Upper lobe of right lung (tissue), 1 donor: ENCODE measurements around the gene LAMB3. TPM values are rescaled to one million over a fixed set of nuclear protein-coding genes. Genes with fewer than 3 reads are reported as not detected.
A peak's percentile ranks its signal among the peaks of the same experiment; 100 is the strongest.

ENCODE experiments used
- ATAC-seq: fragments of 200-7000 bp; cut with Tn5 transposase; one replicate; pipeline ENCODE4 v1.9.1; 2020; ENCODE audit warnings: mild to moderate bottlenecking, moderate library complexity
- DNase-seq: peaks from one replicate; pipeline ENCODE4 v3.0.0-alpha.2; 2020
- H3K27ac ChIP-seq: fragments of 200-600 bp; one replicate; pipeline ENCODE4 v1.8.0; 2022
- H3K27me3 ChIP-seq: fragments of 200-600 bp; one replicate; pipeline ENCODE4 v1.8.0; 2022; ENCODE audit warnings: mild to moderate bottlenecking
- H3K36me3 ChIP-seq: fragments of 200-600 bp; one replicate; pipeline ENCODE4 v1.8.0; 2022
- H3K4me1 ChIP-seq: fragments of 200-600 bp; one replicate; pipeline ENCODE4 v1.8.0; 2022
- H3K4me3 ChIP-seq: fragments of 200-600 bp; one replicate; pipeline ENCODE4 v1.8.0; 2022; ENCODE audit warnings: mild to moderate bottlenecking
- H3K9me3 ChIP-seq: fragments of 200-600 bp; one replicate; pipeline ENCODE4 v1.8.0; 2022
- intact Hi-C: fragments of 100-400 bp; cut with DNase I; formaldehyde crosslinking; loops from one replicate; pipeline ENCODE4 v1.11.0; 2022
- total RNA-seq: library from RNA; stranded (reverse); fragmentation: NEBNext Ultra II Directional; extraction: Animal tissue kit (Norgen Biotek cat#: 25700); gene quantifications from one replicate; pipeline ENCODE4 v1.2.1, GENCODE V29; 2021
- TF ChIP-seq, protein P1 (sequence below): fragments of 200-600 bp; IDR thresholded peaks from one replicate; pipeline ENCODE4 v1.8.0; 2022; ENCODE audit warnings: antibody characterized with exemption
- donor health status: DM: no; HTN: yes; CAD: no; lungs with severe emphysema.

LAMB3 gene
- total RNA-seq, 1 donor from 2014 or later: 83.3 TPM

DNA sequence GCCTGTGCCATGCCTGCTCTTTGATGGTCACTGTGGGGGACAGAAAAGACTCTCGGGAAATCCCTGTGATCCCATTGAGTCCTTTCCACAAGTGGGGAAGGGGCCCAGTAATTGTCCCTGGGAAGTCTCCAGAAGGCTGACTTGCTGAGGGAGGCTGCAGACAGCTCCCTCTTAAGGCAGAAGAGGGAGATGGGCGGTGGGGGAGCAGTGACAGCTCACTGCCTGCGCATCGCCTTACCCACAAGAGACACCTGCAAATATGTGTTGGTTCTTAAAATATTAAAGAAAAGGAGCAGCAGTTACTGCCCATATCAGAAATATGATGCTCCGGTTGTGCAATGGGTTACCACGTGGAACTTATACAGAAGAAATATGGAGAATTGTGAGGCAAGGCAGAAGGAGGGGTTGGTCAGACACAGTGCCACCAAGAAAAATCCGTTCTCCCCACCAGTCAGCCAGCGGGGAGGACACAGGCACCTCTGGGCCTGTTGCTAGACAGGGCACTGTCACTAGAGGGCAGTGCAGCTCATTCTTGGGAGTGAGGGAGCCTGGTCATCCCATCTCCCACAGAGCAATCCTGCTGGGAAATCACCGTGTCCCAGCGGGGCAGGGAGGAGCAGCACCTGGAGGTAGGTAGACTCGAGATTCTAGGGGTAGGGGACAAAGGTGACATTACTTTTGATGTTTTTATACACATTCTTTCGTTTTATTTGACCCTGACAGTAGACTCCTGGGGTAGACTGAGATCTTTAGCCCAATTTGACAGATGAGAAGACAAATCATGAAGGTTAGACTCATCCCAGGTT, 75.6 kb downstream of the LAMB3 start:
- Histone ChIP-seq H3K36me3 (no peaks in the 10 kb centered on the region), H3K27ac (no peak overlapping the region), H3K9me3 (no peaks in the 10 kb centered on the region), H3K4me1 (no peaks in the 10 kb centered on the region), H3K4me3 (no peak overlapping the region), H3K27me3 (peaks cover 25% of the 10 kb centered on the region)
- TF ChIP-seq, protein P1, sequence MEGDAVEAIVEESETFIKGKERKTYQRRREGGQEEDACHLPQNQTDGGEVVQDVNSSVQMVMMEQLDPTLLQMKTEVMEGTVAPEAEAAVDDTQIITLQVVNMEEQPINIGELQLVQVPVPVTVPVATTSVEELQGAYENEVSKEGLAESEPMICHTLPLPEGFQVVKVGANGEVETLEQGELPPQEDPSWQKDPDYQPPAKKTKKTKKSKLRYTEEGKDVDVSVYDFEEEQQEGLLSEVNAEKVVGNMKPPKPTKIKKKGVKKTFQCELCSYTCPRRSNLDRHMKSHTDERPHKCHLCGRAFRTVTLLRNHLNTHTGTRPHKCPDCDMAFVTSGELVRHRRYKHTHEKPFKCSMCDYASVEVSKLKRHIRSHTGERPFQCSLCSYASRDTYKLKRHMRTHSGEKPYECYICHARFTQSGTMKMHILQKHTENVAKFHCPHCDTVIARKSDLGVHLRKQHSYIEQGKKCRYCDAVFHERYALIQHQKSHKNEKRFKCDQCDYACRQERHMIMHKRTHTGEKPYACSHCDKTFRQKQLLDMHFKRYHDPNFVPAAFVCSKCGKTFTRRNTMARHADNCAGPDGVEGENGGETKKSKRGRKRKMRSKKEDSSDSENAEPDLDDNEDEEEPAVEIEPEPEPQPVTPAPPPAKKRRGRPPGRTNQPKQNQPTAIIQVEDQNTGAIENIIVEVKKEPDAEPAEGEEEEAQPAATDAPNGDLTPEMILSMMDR: peak; percentile 94
- peak; percentile 98 for ATAC-seq
- intact Hi-C loops: loop anchor here (5.0 kb wide), 1 partner anchor 116 kb away; no protein-coding TSS in a partner anchor
- DNase-seq: peak; percentile 80

DNA sequence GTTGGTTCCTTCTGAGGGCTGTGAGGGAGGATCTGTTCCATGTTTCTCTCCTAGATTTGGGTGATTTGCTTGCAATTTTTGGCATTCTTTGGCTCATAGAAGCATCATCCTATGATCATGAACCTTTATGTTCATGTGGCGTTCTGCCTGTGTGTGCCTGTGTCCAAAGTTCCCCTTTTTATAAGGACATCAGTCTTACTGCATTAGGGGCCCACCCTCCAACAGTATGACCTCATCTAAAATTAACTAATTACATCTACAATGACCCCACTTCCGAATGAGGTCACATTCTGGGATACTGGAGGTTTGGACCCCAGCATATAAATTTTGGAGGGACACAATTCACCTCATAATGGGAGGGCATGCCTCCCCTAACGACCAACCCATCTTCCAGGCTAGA, 81.5 kb downstream of the LAMB3 start:
- Histone ChIP-seq H3K27me3 (peaks cover 5% of the 10 kb centered on the region), H3K36me3 (no peaks in the 10 kb centered on the region), H3K4me1 (no peaks in the 10 kb centered on the region), H3K9me3 (no peaks in the 10 kb centered on the region), H3K4me3 (no peak overlapping the region), H3K27ac (no peak overlapping the region)
- ATAC-seq (no peak), DNase-seq (no peak)
- TF ChIP-seq, protein P1: no peak
- intact Hi-C loops: no loop called here

DNA sequence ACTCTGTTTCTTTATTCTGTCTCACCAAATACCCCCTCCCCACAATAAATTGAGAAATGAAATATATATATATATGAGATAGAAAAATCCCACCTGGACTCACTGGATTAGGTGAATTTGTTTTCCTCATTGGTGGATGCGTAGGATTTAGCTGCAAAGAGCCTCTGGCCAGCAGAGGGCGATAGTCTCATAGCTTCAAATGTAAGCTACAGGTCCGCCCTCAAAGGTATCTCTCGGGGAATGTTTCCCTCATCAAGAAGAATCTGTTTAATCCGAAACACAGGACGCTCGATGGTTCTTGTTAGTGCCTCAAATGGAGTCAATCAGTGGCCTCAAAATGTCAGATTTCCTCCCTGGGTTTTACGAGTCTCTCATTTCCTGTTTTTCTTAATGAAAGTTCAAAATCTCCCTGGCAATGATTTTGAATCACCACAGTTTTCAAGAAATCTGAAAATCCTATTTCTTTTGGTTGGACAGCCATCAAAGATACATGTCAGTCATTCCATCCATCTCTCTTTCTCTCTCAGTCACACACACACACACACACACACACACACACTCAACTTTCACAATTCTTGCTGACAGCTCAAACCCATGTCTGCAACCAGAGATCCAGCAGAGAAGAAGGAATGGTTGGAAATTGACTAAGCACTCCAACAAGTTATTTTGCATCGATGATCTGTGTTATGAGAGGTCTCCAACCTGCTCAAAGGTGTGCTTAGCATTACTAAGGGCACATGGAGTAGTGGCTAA, 82.6 kb downstream of the LAMB3 start:
- intact Hi-C loops: no loop called here
- Histone ChIP-seq H3K9me3 (no peaks in the 10 kb centered on the region), H3K36me3 (no peaks in the 10 kb centered on the region), H3K4me3 (peak overlapping the region; percentile 17), H3K27me3 (peaks cover 8% of the 10 kb centered on the region), H3K27ac (no peak overlapping the region), H3K4me1 (no peaks in the 10 kb centered on the region)
- ATAC-seq (peak; percentile 71), DNase-seq (peak; percentile 73)
- TF ChIP-seq, protein P1: peak; percentile 93

DNA sequence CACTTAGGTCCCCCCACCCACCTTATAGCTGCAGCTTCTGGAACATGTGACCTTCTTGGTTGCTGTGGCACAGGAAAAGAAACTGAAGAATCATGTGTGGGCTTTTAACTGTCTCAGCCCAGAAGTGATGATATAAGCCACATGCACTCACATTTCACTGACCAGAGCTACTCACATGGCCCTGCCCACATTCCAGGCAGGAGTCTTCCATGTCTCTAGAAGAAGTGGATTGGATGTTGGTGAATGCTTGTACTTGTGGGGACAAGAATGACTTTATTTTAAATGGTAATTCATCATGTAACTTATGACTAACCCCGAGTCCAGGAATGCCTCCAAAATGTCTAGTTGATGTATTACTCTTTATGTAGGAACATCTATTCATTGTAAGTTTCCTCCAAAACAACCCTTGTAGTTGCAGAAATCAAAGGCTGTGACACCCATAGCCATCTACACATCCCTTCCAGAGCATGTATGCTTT, 84.5 kb downstream of the LAMB3 start:
- Histone ChIP-seq H3K27ac (no peak overlapping the region), H3K4me3 (no peak overlapping the region), H3K9me3 (no peaks in the 10 kb centered on the region), H3K27me3 (peaks cover 8% of the 10 kb centered on the region), H3K4me1 (no peaks in the 10 kb centered on the region), H3K36me3 (no peaks in the 10 kb centered on the region)
- DNase-seq (no peak), ATAC-seq (no peak)
- intact Hi-C loops: no loop called here
- TF ChIP-seq, protein P1: no peak

DNA sequence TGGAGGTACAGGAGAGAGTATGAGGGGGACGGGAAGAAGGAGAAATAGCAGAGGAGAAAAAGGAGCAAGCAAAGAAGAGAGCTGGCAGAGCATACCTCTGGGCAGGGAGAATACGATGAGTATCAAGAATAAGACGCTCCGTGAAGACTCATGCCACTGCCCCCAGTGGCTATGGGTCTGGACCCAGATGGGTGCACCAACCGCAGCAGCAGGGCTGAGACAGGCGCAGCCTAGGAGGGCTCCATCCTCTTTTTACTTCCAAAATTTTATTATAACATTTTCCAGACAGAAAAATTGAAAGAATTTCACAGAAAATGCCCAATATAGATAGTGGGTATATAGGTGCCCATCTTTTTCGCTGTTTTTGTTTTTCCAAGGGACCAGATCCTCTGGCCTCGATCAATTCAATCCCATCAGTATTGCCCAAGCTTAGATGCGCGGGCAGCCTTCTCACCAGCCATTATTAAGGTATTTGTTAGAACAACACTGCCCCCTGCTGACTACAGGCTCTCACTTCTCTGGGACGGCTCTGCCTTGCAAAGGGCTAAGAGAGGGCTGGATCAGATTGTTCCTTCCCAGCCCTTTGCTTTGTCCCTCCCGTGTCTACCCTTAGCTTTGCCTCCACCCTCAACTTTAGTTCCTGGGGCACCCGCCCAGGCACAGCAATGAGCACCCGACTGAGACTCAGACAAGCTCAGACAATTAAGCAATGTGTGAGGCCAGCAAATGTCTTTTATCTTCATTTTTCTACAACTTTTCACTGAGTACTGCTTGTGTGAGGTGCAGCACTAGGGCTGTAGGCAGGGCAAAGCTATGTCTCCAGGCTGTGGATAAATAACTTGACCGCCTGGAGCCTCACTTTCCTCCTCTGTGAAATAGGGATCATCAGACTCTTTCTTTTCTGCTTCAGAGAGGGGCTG, 86.2 kb downstream of the LAMB3 start:
- H3K9me3 ChIP-seq: no peaks in the 10 kb centered on the region
- DNase-seq (peak; percentile 75), ATAC-seq (peak; percentile 94)
- no peaks in the 10 kb centered on the region for H3K36me3 ChIP-seq
- no peaks in the 10 kb centered on the region for H3K4me1 ChIP-seq
- no peak overlapping the region for H3K4me3 ChIP-seq
- TF ChIP-seq, protein P1: peak; percentile 75
- H3K27ac ChIP-seq: no peak overlapping the region
- intact Hi-C loops: no loop called here
- H3K27me3 ChIP-seq: peaks cover 4% of the 10 kb centered on the region
